ENCODE results near the gene PHTF1. TPM values are rescaled to one million over a fixed set of nuclear protein-coding genes. Genes with fewer than 3 reads are reported as not detected.
"Not testable (repeated sequence)": the region's sequence is repeated elsewhere in the genome, so short reads cannot be mapped to it uniquely, and the experiment has no call there.

PHTF1 gene
- total RNA-seq, 1 donor from 2014 or later: 7.4 TPM

DNA sequence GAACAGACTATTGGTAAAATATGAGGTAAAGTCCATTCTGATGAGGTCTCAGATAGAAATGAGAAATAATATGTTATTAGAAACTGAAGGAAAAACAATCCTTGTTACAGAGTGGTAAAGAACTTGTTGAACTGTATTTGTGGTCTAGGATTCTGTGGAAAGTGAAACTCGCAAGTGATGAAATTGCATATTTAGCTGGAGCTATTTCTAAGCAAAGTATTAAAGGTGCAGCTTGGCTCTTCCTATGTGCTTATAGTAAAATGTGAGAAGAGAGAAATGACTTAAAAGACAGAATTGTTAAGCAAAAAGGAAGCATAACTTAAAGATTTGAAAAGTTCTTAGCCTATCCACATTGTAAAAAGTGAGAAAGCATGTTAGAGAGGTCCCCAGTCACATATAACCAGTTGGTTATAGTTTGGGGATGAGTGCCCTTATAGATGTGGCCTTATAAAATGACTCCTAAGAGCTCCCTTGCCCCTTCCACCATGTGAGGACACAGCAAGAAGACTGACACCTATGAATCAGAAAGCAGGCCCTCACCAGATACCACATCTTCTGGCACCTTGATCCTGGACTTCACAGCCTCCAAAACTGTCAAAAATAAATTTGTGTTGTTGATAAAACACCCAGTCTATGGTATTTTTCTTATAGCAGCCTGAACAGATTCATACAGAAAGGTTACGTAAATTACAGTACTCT lies 24.8 kb downstream of the PHTF1 start:
- DNase-seq (ENCODE audit: low read depth): no peak
- TF ChIP-seq CTCF (IDR thresholded peaks at IDR 0.05; ENCODE audit: insufficient read depth, low read length, severe bottlenecking): no peak
- Histone ChIP-seq H3K36me3 (ENCODE audit: control insufficient read depth, insufficient read depth, low read length) (no peaks in the 10 kb centered on the region), H3K27me3 (ENCODE audit: control insufficient read depth, insufficient read depth, low read length) (no peaks in the 10 kb centered on the region), H3K4me3 (ENCODE audit: low read depth, low read length) (no peak overlapping the region)
- FAIRE-seq: no peak

DNA sequence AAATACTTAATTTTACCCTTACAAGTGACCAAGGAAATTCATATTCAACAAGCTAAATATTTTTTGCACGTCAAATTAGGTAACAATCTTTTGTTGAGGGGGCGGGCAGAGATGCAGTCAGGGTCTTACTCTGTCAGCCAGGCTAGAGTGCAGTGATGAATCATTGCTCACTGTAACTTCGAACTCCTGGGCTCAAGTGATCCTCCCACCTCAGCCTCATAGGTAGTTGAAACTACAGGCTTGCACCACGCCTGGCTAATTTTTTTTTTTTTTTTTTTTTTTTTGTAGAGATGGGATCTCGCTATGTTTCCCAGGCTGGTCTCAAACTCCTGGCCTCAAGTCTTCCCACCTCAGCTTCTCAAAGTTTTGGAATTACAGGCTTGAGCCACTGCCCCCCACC lies 26.5 kb downstream of the PHTF1 start:
- FAIRE-seq: no peak
- H3K36me3 ChIP-seq (ENCODE audit: control insufficient read depth, insufficient read depth, low read length): no peaks in the 10 kb centered on the region
- H3K4me3 ChIP-seq (ENCODE audit: low read depth, low read length): no peak overlapping the region
- H3K27me3 ChIP-seq (ENCODE audit: control insufficient read depth, insufficient read depth, low read length): no peaks in the 10 kb centered on the region
- no peak for TF ChIP-seq CTCF (IDR thresholded peaks at IDR 0.05; ENCODE audit: insufficient read depth, low read length, severe bottlenecking)
- peak; percentile 6 for DNase-seq (ENCODE audit: low read depth)

GRCh38 chr1:113721010-113721409 lies 38.3 kb downstream of the PHTF1 start:
- no peaks in the 10 kb centered on the region for H3K36me3 ChIP-seq (ENCODE audit: control insufficient read depth, insufficient read depth, low read length)
- DNase-seq (ENCODE audit: low read depth) (no peak), FAIRE-seq (no peak)
- no peak for TF ChIP-seq CTCF (IDR thresholded peaks at IDR 0.05; ENCODE audit: insufficient read depth, low read length, severe bottlenecking)
- H3K4me3 ChIP-seq (ENCODE audit: low read depth, low read length): no peak overlapping the region
- no peaks in the 10 kb centered on the region for H3K27me3 ChIP-seq (ENCODE audit: control insufficient read depth, insufficient read depth, low read length)

GRCh38 chr1:113718621-113719020 lies 40.7 kb downstream of the PHTF1 start:
- FAIRE-seq; H3K27me3 ChIP-seq (ENCODE audit: control insufficient read depth, insufficient read depth, low read length); H3K4me3 ChIP-seq (ENCODE audit: low read depth, low read length); H3K36me3 ChIP-seq (ENCODE audit: control insufficient read depth, insufficient read depth, low read length); DNase-seq (ENCODE audit: low read depth): not testable (repeated sequence)

DNA sequence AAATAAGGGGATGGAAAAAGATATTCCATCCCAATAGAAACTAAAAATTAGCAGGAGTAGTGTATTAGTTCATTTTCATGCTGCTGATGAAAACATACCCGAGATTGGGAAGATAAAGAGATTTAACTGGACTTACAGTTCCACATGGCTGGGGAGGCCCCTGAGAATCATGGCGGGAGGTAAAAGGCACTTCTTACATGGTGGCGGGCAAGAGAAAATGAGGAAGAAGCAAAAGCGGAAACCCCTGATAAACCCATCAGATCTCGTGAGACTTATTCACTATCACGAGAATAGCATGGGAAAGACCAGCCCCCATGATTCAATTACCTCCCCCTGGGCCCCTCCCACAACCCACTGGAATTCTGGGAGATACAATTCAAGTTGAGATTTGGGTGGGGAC lies 41.8 kb downstream of the PHTF1 start:
- not testable (repeated sequence) for H3K36me3 ChIP-seq (ENCODE audit: control insufficient read depth, insufficient read depth, low read length); H3K27me3 ChIP-seq (ENCODE audit: control insufficient read depth, insufficient read depth, low read length); H3K4me3 ChIP-seq (ENCODE audit: low read depth, low read length); DNase-seq (ENCODE audit: low read depth); FAIRE-seq

DNA sequence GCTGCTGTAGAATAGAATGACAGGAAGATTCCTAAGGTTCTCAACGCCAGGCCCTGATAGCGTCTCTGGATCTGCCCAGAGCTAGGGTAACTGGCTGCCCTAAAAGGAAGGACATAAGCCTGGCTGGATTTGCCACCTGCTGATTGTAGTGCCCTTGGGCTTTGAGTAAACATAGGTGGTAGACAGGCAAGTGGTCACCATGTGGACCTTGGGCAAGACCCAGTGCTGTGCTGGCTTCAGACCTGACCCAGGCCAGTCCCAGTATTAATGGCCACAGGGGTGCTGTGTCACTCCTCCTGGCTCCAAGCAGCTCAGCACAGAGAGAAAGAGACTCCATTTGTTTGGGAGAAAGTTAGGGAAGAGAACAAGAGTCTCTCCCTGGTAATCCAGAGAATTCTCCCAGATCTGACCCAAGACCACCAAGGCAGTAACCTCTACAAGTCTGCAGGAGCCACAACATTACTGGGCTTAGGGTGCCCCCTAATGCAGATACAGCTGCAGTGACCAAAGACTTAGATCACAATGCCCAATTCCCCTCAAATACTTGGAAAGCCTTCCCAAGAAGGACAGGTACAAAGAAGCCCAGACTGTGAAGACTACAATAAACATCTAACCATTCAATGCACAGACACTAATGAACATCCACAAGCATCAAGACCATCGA lies 44.5 kb downstream of the PHTF1 start:
- Histone ChIP-seq H3K36me3 (ENCODE audit: control insufficient read depth, insufficient read depth, low read length) (peaks cover 3% of the 10 kb centered on the region), H3K4me3 (ENCODE audit: low read depth, low read length) (no peak overlapping the region), H3K27me3 (ENCODE audit: control insufficient read depth, insufficient read depth, low read length) (no peaks in the 10 kb centered on the region)
- no peak for FAIRE-seq
- no peak for DNase-seq (ENCODE audit: low read depth)
- TF ChIP-seq CTCF (IDR thresholded peaks at IDR 0.05; ENCODE audit: insufficient read depth, low read length, severe bottlenecking): peak; percentile 0

DNA sequence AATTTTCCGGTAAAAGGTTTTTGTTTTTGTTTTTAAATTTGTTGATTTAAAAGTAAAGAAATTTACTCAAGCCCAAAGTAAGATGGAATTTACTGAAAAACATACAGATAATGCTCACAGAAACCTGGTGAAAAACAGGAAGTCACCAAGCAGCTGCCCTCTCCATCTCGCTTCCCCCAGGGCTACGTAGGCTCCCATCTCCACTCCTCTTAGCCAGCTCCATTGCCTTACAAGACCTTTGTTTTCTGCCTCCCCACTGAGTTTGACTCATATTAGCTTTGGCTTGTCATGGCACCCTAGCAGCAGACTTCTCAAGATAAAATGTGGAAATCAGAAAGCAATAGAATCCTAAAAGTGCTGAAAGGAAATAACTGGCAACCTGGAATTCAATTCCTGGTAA lies 57.9 kb downstream of the PHTF1 start:
- DNase-seq (ENCODE audit: low read depth): no peak
- no peak for FAIRE-seq
- no peak for TF ChIP-seq CTCF (IDR thresholded peaks at IDR 0.05; ENCODE audit: insufficient read depth, low read length, severe bottlenecking)
- Histone ChIP-seq H3K36me3 (ENCODE audit: control insufficient read depth, insufficient read depth, low read length) (peaks cover 2% of the 10 kb centered on the region), H3K4me3 (ENCODE audit: low read depth, low read length) (no peak overlapping the region), H3K27me3 (ENCODE audit: control insufficient read depth, insufficient read depth, low read length) (no peaks in the 10 kb centered on the region)

Data from bronchial epithelial cell (primary cell).